GM10266 (cell line): ENCODE results near the gene SLC39A1.

Experiments
- DNase-seq: peaks from one replicate; pipeline ENCODE4 v3.0.0; 2012; ENCODE audit errors: extremely low spot score
- TF ChIP-seq, protein P1 (sequence below): IDR thresholded peaks from 2 replicates; pipeline ENCODE4 v1.5.1; 2012; ENCODE audit warnings: mild to moderate bottlenecking, low read depth; ENCODE audit not compliant: control insufficient read depth, insufficient read depth; ENCODE audit errors: missing control alignments

The SLC39A1 gene

DNA sequence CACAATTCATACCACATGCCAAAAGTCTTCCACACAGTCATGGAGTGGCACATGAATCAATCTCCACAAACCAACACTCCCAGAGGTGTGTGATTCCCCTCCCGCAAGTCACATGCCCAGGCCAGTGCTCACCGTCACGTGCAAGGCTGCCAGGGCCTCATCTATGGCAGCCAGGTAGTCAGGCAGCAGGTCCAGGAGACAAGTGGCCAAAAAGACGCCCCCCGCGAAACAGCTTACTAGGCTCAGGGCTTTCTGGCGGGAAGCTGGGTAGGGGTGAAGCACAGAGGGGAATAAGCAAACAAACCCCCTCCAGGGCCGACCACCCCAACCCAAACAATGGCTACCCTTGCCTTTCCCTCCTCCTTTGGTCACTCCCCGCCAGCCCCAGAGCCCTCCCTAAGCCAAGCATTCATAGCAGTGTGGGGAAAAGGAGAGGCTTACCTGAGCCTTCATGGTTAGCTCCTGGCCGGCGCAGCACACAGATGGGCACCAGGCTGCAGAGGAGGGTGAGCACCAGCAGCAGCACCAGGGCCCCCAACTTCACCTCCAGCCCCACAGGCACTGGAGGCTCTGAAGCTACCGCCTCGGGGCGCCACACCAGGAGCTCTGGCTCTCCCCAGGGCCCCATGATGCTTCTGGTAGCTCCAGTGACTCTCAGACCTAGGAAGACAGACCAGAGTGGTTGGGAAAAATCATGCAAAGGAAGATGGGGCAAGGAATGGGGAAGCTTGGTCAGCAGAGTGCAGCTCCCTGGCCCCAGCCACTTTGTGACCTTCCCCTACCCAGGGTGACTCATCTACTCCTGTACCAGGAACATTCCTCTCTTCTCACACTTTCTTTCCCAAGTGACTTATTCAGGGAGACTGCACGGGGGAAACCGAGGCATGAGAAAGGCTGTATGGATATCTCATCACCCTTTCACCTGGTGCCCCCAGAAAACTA lies 978 bp downstream of the SLC39A1 start:
- TF ChIP-seq, protein P1, sequence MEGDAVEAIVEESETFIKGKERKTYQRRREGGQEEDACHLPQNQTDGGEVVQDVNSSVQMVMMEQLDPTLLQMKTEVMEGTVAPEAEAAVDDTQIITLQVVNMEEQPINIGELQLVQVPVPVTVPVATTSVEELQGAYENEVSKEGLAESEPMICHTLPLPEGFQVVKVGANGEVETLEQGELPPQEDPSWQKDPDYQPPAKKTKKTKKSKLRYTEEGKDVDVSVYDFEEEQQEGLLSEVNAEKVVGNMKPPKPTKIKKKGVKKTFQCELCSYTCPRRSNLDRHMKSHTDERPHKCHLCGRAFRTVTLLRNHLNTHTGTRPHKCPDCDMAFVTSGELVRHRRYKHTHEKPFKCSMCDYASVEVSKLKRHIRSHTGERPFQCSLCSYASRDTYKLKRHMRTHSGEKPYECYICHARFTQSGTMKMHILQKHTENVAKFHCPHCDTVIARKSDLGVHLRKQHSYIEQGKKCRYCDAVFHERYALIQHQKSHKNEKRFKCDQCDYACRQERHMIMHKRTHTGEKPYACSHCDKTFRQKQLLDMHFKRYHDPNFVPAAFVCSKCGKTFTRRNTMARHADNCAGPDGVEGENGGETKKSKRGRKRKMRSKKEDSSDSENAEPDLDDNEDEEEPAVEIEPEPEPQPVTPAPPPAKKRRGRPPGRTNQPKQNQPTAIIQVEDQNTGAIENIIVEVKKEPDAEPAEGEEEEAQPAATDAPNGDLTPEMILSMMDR: peak; percentile 30
- DNase-seq: no peak

GRCh38 chr1:153961421-153961820 lies 1.9 kb downstream of the SLC39A1 start:
- DNase-seq: no peak
- TF ChIP-seq, protein P1: no peak

DNA sequence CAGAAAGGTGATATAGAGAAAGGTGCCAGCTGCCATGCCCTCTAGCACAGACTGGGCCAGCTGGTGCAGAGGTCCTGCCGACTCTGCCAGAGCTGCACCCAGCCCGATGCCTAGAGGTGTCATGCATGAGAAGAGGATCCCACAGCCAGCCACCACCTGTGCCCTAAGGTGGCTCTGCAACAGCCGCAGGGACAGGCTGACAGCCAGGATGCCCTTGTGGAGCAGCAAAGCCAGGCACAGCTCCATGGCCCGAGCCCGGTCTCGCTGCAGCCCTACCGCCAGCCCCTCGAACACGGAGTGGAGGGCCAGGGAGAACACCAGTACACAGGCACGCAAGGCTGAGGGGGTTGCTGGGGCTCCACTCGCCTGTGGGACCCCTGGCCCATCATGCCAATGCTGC lies 3.1 kb downstream of the SLC39A1 start:
- TF ChIP-seq, protein P1: no peak
- DNase-seq: no peak

DNA sequence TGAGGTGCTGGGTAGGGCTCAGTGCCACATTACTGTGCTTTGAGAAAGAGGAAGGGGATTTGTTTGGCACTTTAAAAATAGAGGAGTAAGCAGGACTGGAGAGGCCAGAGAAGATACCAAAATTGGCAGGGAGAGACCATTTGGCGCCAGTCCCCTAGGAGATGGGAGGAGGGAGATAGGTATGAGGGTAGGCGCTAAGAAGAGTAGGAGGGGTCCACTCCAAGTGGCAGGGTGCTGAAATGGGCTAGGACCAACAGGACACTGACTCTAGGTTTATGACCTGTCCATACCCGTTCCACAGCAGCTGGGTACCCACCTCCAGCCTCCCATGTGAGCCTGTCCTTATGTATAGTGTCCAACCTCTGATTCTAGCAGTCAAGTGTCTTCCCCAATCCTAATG lies 3.9 kb downstream of the SLC39A1 start:
- TF ChIP-seq, protein P1: no peak
- no peak for DNase-seq

DNA sequence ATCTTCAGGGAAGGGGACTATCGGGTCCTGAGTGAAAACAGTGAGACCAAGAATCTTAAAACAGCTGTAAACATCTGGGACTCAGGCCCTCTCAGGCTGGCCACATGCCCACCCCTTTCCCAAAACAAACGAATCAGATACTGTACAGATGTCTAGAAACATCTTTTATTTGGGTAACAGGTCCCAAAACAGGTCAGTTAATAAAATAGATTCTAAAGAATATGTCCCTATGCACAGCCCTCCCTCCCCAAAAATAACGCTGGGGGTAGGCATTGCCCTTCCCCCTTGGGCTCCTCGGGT lies 4.4 kb downstream of the SLC39A1 start:
- TF ChIP-seq, protein P1: no peak
- DNase-seq: no peak

GRCh38 chr1:153958111-153958960 lies 5.0 kb downstream of the SLC39A1 start, which contains the start of gene CRTC2:
Gene CRTC2, minus strand, starts transcription at chr1:153958612. Its CDS starts 115 bp downstream, at chr1:153958497.
- TF ChIP-seq, protein P1: no peak
- DNase-seq: peak; percentile 97
